Gastrocnemius medialis (tissue), 4 donors: ENCODE data around the gene OST4. TPM values are rescaled to one million over a fixed set of nuclear protein-coding genes. Genes with fewer than 3 reads are reported as not detected.
"Not testable (repeated sequence)": the region's sequence is repeated elsewhere in the genome, so short reads cannot be mapped to it uniquely, and the experiment has no call there.

Source experiments
- ATAC-seq, 2 donors: fragments of 150-250 bp; one replicate each; pipeline ENCODE4 v1.9.1; 2016
- DNase-seq, 2 donors: peaks; one replicate each; pipeline ENCODE4 v3.0.0-alpha.2; 2019
- H3K27ac ChIP-seq, 4 donors: fragments of 200-600 bp; sonication (generic); 1 replicate in 1 of 4; 2 replicates in 3 of 4; pipeline ENCODE4 v1.5.1; 2016 to 2018; ENCODE audit warnings: mild to moderate bottlenecking in 2 of 4, moderate library complexity in 1 of 4
- H3K27me3 ChIP-seq, 3 donors: fragments of 200-600 bp; sonication (generic) in 2 of 3; 1 replicate in 1 of 3; 2 replicates in 2 of 3; pipeline versions ENCODE4 v1.5.1 to v1.6.0; 2016 to 2019; ENCODE audit warnings: mild to moderate bottlenecking in 1 of 3, moderate library complexity in 1 of 3
- H3K36me3 ChIP-seq, 2 donors: fragments of 200-600 bp; sonication (generic) in 1 of 2; one replicate each; pipeline ENCODE4 v1.5.1; 2017 to 2018
- H3K4me1 ChIP-seq, 2 donors: fragments of 200-600 bp; sonication (generic) in 1 of 2; one replicate each; pipeline ENCODE4 v1.5.1; 2016 to 2017; ENCODE audit warnings: mild to moderate bottlenecking in 2 of 2
- H3K4me3 ChIP-seq, 4 donors: fragments of 200-600 bp; sonication (generic) in 3 of 4; 1 replicate in 1 of 4; 2 replicates in 3 of 4; pipeline ENCODE4 v1.5.1; 2016 to 2019; ENCODE audit warnings: mild to moderate bottlenecking in 2 of 4
- H3K9me3 ChIP-seq, 3 donors: fragments of 200-600 bp; sonication (generic) in 2 of 3; 1 replicate in 1 of 3; 2 replicates in 2 of 3; pipeline ENCODE4 v1.5.1; 2016 to 2019
- CTCF ChIP-seq, 5 experiments: fragments of 450-650 bp in 3 of 5; fragments of 200-600 bp in 2 of 5; sonication (generic) in 2 of 5; IDR thresholded peaks in 4 of 5; conservative IDR thresholded peaks in 1 of 5; 1 replicate in 4 of 5; 2 replicates in 1 of 5; pipeline ENCODE4 v1.5.1; 2016 to 2019; ENCODE audit warnings: antibody characterized with exemption in 5 of 5, mild to moderate bottlenecking in 3 of 5, moderate library complexity in 3 of 5
- POLR2A ChIP-seq, 2 donors: fragments of 450-650 bp; IDR thresholded peaks; one replicate each; pipeline ENCODE4 v1.6.1; 2017; ENCODE audit warnings: antibody characterized with exemption in 2 of 2, mild to moderate bottlenecking in 2 of 2, moderate library complexity in 2 of 2
- in situ Hi-C, 4 donors: fragments of 200-750 bp; cut with MboI; loops; one replicate each; pipeline versions ENCODE4 v1.15.0 to v1.8.0; 2017; ENCODE audit warnings: low sequenced_read_pairs in 4 of 4
- intact Hi-C: fragments of 100-400 bp; cut with DNase I; formaldehyde crosslinking; loops from one replicate; pipeline ENCODE4 v1.15.1; 2023; ENCODE audit warnings: low total_unique reads
- total RNA-seq, 4 donors: library from RNA; depleted of rRNA; stranded (reverse); fragments of >200 nt; gene quantifications; one replicate each; pipeline versions ENCODE4 v1.1.0 to v1.2.3, GENCODE V29; 2016

The OST4 gene
- total RNA-seq, 4 donors from 2014 or later, result 191 to 283 (median 251) TPM

GRCh38 chr2:27115519-27115918 is 44.1 kb upstream of the OST4 start:
- intact Hi-C loops, result no loop called here
- in situ Hi-C loops, result no loop called here
- Histone ChIP-seq H3K4me3 (no peak overlapping the region), H3K4me1 (peaks cover 3 to 9% of the 10 kb centered on the region in 2 donors), H3K27ac (no peak overlapping the region), H3K9me3 (no peaks in the 10 kb centered on the region), H3K27me3 (peaks cover 0 to 5% (median 0%) of the 10 kb centered on the region in 3 donors), H3K36me3 (no peaks in the 10 kb centered on the region)
- no peak for DNase-seq
- no peak for ATAC-seq
- TF ChIP-seq POLR2A (IDR thresholded peaks at IDR 0.05) (no peak), CTCF (IDR thresholded peaks at IDR 0.05 in 4 of 5, conservative IDR thresholded peaks at IDR 0.05 in 1 of 5) (no peak)

- intact Hi-C loops, DNase-seq, H3K4me1 ChIP-seq, H3K27ac ChIP-seq, H3K36me3 ChIP-seq, H3K27me3 ChIP-seq, H3K9me3 ChIP-seq, ATAC-seq, H3K4me3 ChIP-seq, in situ Hi-C loops: not testable (repeated sequence)
These were observed 40.1 kb upstream of the OST4 start for GRCh38 chr2:27111392-27112078.

- H3K27ac ChIP-seq, DNase-seq, ATAC-seq, intact Hi-C loops, H3K4me1 ChIP-seq, in situ Hi-C loops, H3K36me3 ChIP-seq, H3K27me3 ChIP-seq, H3K4me3 ChIP-seq, H3K9me3 ChIP-seq: not testable (repeated sequence)
These were observed 39.3 kb upstream of the OST4 start for GRCh38 chr2:27110603-27111352.

- intact Hi-C loops, result no loop called here
- DNase-seq, result no peak
- Histone ChIP-seq H3K27me3 (no peaks in the 10 kb centered on the region), H3K4me1 (no peaks in the 10 kb centered on the region), H3K27ac (no peak overlapping the region), H3K9me3 (no peaks in the 10 kb centered on the region), H3K36me3 (no peaks in the 10 kb centered on the region), H3K4me3 (no peak overlapping the region)
- TF ChIP-seq CTCF (IDR thresholded peaks at IDR 0.05 in 4 of 5, conservative IDR thresholded peaks at IDR 0.05 in 1 of 5), result no peak
- TF ChIP-seq POLR2A (IDR thresholded peaks at IDR 0.05), result no peak
- no peak for ATAC-seq
- in situ Hi-C loops, result loop anchor here in 3 of 4 donors (10.0 kb wide), 3 partner anchors 76 to 166 kb away; partner anchors contain the start of gene DNAJC5G (in 1 of the 3)
These were observed 37.6 kb upstream of the OST4 start for GRCh38 chr2:27109083-27109482.

- ATAC-seq, result no peak
- intact Hi-C loops, result no loop called here
These were observed 36.8 kb upstream of the OST4 start for GRCh38 chr2:27108221-27108620.

More at GRCh38 chr2:27108221-27108620, 36.8 kb upstream of the OST4 start:
- no peaks in the 10 kb centered on the region for H3K9me3 ChIP-seq
- no peak for DNase-seq
- in situ Hi-C loops, result loop anchor here in 3 of 4 donors (10.0 kb wide), 3 partner anchors 77 to 167 kb away; partner anchors contain the start of gene DNAJC5G (in 1 of the 3)
- TF ChIP-seq CTCF (IDR thresholded peaks at IDR 0.05 in 4 of 5, conservative IDR thresholded peaks at IDR 0.05 in 1 of 5) (no peak), POLR2A (IDR thresholded peaks at IDR 0.05) (no peak)
- no peaks in the 10 kb centered on the region for H3K27me3 ChIP-seq
- no peaks in the 10 kb centered on the region for H3K36me3 ChIP-seq
- no peak overlapping the region for H3K27ac ChIP-seq
- H3K4me3 ChIP-seq, result no peak overlapping the region
- H3K4me1 ChIP-seq, result no peaks in the 10 kb centered on the region
